Lower leg skin (tissue), 3 donors: Measurements from ENCODE around the gene NKAIN2.
"Not testable (repeated sequence)": the region's sequence is repeated elsewhere in the genome, so short reads cannot be mapped to it uniquely, and the experiment has no call there.

Source experiments
- CTCF ChIP-seq, 3 donors: fragments of 450-650 bp; IDR thresholded peaks; one replicate each; pipeline ENCODE4 v1.5.1; 2016; ENCODE audit warnings: antibody characterized with exemption in 3 of 3, mild to moderate bottlenecking in 3 of 3, moderate library complexity in 2 of 3
- POLR2A ChIP-seq, 2 donors: fragments of 450-650 bp; IDR thresholded peaks; one replicate each; pipeline ENCODE4 v1.6.1; 2016 to 2017; ENCODE audit warnings: antibody characterized with exemption in 2 of 2, mild to moderate bottlenecking in 1 of 2, moderate library complexity in 1 of 2

- TF ChIP-seq CTCF, POLR2A (IDR thresholded peaks at IDR 0.05): not testable (repeated sequence)
Observed at GRCh38 chr6:124564125-124564524, 760.5 kb downstream of the NKAIN2 start.
